Right renal cortex interstitium (tissue), 3 donors: ENCODE measurements around the gene IGF1. TPM values are rescaled to one million over a fixed set of nuclear protein-coding genes. Genes with fewer than 3 reads are reported as not detected.

Experiments
- DNase-seq, 3 donors: peaks; one replicate each; pipeline ENCODE4 v3.0.0-alpha.2; 2013; ENCODE audit warnings: low read depth in 3 of 3, low spot score in 2 of 3
- polyA plus RNA-seq, 3 donors: library from polyadenylated mRNA; unstranded; fragments of 120-200 nt; gene quantifications; one replicate each; pipeline ENCODE4 v1.2.1, GENCODE V29; 2013; ENCODE audit not compliant: insufficient read length in 3 of 3

The IGF1 gene
- 1 to 10 TPM; 3.3 to 5.3 (median 4.8) TPM for polyA plus RNA-seq

GRCh38 chr12:102480406-102480805 lies at the start of gene IGF1:
TSS of gene IGF1 (minus strand) at chr12:102480563. CDS start at chr12:102480381, 182 bp downstream.
- DNase-seq = no peak

- no peak for DNase-seq
Observed at GRCh38 chr12:102528111-102528510, 47.7 kb upstream of the IGF1 start.

- no peak for DNase-seq
Observed at GRCh38 chr12:102527171-102527720, 46.9 kb upstream of the IGF1 start.

DNA sequence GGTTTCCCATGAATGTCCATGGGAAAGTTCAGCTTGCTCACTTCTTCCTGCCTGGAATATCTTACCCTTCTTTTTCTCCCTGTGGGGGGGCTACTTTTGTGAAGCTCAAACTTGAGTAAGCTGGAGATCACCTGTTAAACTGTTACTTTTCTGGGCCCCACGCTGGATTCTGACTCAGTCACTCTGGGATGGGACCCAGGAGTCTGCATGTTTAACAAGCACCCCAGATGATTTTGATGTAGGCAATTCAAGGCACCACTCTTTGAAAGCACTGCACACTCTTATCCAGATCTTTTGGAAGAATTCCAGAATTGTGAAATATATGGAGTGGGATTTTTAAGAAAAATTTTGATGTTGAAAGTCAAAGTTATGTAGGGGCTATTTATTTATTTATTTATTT lies 46.3 kb upstream of the IGF1 start:
- DNase-seq = no peak

DNA sequence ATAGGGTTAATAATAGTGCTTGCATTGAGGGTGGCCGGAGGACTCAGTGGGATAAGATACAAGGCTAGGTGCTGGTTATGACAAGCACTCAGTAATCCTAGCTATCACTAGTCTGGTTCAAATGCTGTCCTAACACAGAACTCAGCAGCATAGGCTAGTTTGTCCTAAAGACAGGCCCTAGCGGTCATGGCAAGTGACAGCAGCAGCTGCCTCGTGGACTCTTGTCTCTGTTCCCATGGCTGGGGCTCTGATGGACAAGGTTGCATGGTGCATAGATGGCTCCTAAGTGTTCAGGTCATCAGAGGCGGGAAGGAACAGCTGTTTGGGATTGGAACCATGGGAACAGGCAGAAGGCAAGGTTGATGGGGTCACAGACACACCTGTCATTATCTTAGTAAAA lies 42.4 kb upstream of the IGF1 start:
- DNase-seq = no peak

GRCh38 chr12:102521662-102522277 lies 41.4 kb upstream of the IGF1 start:
- no peak for DNase-seq

GRCh38 chr12:102518871-102519270 lies 38.5 kb upstream of the IGF1 start:
- DNase-seq = no peak

DNA sequence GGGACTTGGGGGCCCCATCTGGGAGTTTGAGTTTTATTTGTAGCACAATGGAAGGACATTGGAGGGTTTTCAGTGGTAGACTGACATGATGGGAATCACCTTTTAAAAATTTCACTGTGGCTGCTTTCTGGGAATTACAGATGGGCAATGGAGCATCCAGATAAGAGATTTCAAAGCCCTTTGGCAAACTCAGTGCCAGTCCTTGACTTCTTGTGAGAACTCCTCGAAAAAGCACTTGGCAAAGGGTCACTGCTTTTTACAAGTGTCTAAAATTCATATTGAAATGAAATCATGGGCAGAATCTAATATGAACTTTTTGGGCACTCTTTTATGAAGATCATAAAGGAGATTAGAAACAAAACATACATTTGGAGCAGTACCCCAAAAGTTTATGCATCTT lies 34.3 kb upstream of the IGF1 start:
- DNase-seq = no peak

DNA sequence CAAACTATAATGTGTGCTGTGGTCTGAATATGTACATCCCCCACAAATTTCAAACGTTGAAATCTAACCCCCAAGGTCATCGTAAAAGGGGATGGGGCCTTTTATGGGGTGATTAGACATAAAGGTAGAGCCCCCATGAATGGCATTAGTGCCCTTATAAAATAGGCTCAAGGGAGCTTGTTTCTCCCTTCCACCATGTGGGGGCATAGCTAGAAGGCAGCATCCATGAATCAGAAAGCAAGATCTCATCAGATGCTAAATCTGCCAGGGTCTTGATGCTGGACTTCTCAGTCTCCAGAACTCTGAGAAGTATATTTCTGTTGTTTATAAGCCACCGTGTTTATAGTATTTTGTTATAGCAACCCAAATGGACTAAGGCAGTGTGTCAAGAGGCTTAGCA lies 33.4 kb upstream of the IGF1 start:
- DNase-seq = no peak

- no peak for DNase-seq
Observed at GRCh38 chr12:102513272-102513671, 32.9 kb upstream of the IGF1 start.

DNA sequence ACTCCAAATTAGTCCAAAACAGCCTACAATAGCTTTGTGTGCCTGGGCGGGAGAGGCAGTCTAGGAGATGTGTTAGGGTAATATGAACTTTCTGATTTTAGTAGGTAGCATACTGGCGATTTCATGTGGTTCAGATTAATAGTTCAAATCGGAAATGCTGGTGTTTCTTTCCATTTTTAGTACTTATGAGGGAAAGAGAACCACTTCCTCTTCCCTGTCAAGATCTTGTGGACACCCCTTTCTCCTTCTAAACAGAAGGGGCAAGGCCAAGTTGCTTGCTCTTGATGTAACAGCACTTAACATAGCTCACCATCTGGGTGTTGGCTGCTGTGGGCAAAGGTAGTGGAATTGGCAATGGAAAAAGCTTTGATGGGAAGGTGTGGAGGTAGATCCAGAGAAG lies 32.2 kb upstream of the IGF1 start:
- DNase-seq = no peak

GRCh38 chr12:102511575-102511974 lies 31.2 kb upstream of the IGF1 start:
- DNase-seq = no peak

DNA sequence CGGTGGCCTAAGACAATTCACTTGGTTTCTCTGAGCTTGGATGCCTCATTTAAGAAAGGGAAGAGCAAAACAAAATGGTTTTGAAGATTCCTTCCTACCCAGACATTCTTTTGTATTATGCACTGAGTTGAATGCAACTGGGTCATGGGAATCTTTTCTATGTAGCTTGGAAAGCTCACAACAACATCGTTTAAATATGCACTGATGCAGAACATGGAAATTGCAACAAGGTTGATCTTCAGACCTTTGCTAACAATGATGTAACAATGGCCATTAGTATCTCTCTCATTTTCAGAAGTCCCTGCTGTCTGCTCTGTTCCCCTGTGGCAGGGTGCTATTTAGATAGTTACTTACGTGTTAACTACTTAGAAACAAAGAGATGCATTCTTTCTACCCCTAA lies 30.1 kb upstream of the IGF1 start:
- no peak for DNase-seq

DNA sequence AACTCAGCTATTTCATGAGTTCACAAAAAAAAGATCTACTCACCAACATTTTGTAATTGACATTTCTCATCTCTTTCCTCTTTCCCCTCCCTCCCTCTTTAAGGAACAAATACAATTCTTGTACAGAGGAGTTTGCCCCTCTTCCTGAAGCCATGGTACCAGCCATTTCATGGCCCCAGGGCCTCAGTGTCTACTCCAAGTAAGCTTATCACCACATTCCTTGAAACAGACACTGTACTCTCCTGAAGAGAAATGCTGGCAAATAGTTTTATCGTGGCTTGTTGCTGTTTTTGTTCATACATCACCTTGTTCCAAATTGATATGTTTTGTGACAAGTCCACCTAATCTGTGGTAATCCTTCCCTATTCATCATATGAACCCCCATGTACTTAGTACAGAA lies 29.7 kb upstream of the IGF1 start:
- DNase-seq = no peak

- DNase-seq = no peak
Observed at GRCh38 chr12:102509123-102509626, 28.8 kb upstream of the IGF1 start.

DNA sequence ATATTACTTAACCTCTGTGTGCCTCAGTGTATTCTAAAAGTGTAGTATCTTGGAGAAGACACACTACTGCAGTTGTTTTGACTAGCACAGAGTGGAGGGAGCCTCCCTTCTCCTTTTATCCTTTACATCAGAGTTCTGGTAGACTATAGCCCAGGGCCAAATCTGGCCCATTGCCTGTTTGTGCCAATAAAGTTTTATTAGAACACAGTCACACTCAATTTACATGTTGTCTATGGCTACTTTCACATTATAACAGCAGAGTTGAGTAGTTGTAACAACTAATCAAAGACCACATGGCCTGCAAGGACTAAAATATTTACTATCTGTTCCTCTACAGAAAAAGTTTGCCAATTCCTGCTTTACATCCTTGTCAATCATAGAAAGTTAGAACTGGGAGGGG lies 27.7 kb upstream of the IGF1 start:
- no peak for DNase-seq

DNA sequence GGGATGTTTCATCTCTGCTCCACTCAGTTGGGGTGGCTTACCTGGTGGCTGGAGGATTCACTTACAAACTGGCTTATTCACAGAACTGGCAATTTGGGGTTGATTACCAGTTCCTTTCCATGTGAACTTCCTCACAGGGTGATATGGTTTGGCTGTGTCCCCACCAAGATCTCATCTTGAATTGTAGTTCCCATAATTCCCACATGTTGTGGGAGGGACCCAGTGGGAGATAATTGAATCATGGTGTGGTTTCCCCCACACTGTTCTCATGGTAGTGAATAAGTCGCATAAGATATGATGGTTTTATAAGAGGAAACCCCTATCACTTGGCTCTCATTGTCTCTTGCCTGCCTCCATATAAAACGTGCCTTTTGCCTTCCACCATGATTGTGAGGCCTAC lies 26.9 kb upstream of the IGF1 start:
- DNase-seq = no peak

GRCh38 chr12:102504871-102505270 lies 24.5 kb upstream of the IGF1 start:
- no peak for DNase-seq

- DNase-seq = no peak
Observed at GRCh38 chr12:102504280-102504679, 23.9 kb upstream of the IGF1 start.

GRCh38 chr12:102503831-102504230 lies 23.5 kb upstream of the IGF1 start:
- DNase-seq = no peak

DNA sequence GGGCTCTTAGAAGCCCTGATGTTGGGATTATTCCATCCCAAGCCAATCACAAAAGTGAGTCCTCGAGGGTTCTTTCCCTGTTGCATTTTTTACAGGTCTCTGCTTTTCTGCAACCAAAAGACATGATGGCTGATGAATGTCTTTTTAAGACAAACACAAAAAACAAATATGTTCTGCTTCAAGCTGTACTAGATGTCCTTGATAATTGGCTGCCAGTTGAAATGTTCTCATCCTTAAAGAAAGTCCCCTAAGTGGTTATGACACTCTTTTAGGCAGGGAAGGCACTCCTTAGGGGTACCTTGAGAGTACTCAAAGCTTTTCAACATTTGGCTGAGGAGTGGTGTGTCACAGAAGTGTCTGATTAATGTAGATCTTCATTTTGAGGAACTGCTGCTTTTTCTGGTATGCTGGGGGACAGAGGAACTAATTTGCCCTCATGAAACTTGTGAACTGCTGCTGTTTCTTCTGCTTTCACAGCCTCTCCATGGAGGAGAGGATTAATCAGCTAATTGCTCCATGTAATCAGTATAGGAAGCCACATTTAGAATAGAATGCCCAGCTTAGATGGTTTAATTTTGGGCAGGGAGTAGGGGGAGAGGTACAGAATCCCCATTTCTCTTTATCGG lies 22.8 kb upstream of the IGF1 start:
- no peak for DNase-seq

DNA sequence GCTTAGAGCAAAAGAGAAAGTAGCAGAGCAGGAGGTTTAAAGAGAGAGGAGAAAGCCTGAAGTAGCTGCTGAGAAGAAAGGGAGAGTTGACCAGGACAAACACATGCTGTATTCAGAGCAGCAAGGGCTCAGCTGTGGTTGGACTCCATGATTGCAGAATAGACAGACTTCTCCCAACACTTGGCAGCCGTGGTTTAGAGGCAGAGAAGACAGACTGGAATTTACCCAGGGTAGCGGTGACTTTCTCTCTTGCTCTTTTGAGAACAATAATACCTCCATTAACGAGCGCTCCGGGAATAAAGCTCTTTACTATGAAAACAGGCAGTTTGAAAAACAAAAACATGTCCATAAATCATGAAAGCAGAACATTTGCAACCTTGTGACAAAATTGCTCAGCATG lies 21.4 kb upstream of the IGF1 start:
- no peak for DNase-seq
